Measurements from ENCODE around the gene TNFAIP2. TPM values are rescaled to one million over a fixed set of nuclear protein-coding genes. Genes with fewer than 3 reads are reported as not detected.

Gene TNFAIP2
- total RNA-seq, 1 experiment from 2014 or later: 8.1 TPM

DNA sequence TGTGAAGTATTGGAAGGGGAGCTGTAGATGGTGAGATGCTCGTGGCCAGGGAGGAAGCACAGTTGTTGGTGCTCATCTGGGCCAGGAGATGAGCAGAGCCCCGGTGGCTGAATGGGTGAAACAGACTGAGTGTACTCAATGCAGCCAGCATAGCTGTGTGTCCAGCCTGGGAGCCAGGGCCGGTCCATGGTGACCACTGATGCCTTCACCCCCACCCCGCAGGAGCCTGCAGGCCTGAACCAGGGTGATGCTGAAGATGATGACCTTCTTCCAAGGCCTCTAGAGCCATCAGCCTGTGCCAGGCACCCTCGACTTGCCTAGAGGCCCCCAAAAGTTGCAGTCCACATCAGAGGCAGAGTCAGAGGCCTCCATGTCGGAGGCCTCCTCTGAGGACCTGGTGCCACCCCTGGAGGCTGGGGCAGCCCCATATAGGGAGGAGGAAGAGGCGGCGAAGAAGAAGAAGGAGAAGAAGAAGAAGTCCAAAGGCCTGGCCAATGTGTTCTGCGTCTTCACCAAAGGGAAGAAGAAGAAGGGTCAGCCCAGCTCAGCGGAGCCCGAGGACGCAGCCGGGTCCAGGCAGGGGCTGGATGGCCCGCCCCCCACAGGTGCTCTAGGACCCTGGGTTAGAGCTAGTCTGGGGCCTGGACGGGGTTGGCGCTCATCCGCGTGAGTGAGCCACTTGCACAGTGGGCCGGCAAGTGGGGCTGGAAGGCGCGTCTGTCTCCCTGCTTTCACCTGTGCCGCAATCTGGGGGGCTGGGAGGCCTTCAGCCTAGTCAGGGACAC lies 3.0 kb downstream of the TNFAIP2 start:
- peaks cover 7% of the 10 kb centered on the region for H3K4me1 ChIP-seq
- Mint-ChIP-seq H3K4me1 (ENCODE audit: low read depth, unreplicated experiment) (peaks cover 6% of the 10 kb centered on the region), H3K27me3 (ENCODE audit: insufficient read depth, unreplicated experiment) (no peaks in the 10 kb centered on the region), H3K4me3 (ENCODE audit: unreplicated experiment) (peak overlapping the region; percentile 63), H3K36me3 (ENCODE audit: insufficient read depth, unreplicated experiment) (no peaks in the 10 kb centered on the region), H3K27ac (ENCODE audit: unreplicated experiment) (peak overlapping the region; percentile 20), H3K9me3 (ENCODE audit: unreplicated experiment) (no peaks in the 10 kb centered on the region)
- no TSS peak for BruUV-seq (replicated peaks)
- no peaks in the 10 kb centered on the region for H3K27me3 ChIP-seq (replicated peaks; ENCODE audit: control insufficient read depth, insufficient read depth, low read length)
- DNase-seq: no peak
- no peaks in the 10 kb centered on the region for H3K36me3 ChIP-seq (ENCODE audit: control insufficient read depth, insufficient read depth, low read length)
- no peaks in the 10 kb centered on the region for H3K9me3 ChIP-seq
- intact Hi-C loops (cut with micrococcal nuclease; ENCODE audit: unreplicated experiment): loop anchor here (5.0 kb wide), 1 partner anchor 61 kb away; no protein-coding TSS in a partner anchor
- ChIA-PET POLR2A (no interaction called here), CTCF (interaction anchor here (0.7 to 3.1 kb wide), 7 partner anchors 17 to 166 kb away, joined by 3 to 26 read pairs (median 8); no protein-coding TSS in a partner anchor)
- H3K4me3 ChIP-seq (ENCODE audit: low read depth, low read length): peak overlapping the region; percentile 38
- TF ChIP-seq, protein P1, sequence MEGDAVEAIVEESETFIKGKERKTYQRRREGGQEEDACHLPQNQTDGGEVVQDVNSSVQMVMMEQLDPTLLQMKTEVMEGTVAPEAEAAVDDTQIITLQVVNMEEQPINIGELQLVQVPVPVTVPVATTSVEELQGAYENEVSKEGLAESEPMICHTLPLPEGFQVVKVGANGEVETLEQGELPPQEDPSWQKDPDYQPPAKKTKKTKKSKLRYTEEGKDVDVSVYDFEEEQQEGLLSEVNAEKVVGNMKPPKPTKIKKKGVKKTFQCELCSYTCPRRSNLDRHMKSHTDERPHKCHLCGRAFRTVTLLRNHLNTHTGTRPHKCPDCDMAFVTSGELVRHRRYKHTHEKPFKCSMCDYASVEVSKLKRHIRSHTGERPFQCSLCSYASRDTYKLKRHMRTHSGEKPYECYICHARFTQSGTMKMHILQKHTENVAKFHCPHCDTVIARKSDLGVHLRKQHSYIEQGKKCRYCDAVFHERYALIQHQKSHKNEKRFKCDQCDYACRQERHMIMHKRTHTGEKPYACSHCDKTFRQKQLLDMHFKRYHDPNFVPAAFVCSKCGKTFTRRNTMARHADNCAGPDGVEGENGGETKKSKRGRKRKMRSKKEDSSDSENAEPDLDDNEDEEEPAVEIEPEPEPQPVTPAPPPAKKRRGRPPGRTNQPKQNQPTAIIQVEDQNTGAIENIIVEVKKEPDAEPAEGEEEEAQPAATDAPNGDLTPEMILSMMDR (IDR thresholded peaks at IDR 0.05; ENCODE audit: insufficient read depth in 1 of 2, low read depth in 1 of 2, low read length in 1 of 2, severe bottlenecking in 1 of 2, unreplicated experiment in 1 of 2): no peak

DNA sequence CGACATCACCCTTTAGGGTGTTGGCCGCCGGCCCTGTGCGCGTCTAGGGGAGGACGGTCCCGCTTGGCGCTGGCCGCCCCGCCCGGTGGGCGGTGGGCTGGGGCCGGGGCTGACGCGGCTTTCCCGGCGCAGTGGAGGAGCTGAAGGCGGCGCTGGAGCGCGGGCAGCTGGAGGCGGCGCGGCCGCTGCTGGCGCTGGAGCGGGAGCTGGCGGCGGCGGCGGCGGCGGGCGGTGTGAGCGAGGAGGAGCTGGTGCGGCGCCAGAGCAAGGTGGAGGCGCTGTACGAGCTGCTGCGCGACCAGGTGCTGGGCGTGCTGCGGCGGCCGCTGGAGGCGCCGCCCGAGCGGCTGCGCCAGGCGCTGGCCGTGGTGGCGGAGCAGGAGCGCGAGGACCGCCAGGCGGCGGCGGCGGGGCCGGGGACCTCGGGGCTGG lies 3.6 kb downstream of the TNFAIP2 start:
- intact Hi-C loops (cut with micrococcal nuclease; ENCODE audit: unreplicated experiment): loop anchor here (5.0 kb wide), 1 partner anchor 60 kb away; no protein-coding TSS in a partner anchor
- TF ChIP-seq, protein P1 (IDR thresholded peaks at IDR 0.05; ENCODE audit: insufficient read depth in 1 of 2, low read depth in 1 of 2, low read length in 1 of 2, severe bottlenecking in 1 of 2, unreplicated experiment in 1 of 2): peak in 1 of 2 experiments; percentile 12
- BruUV-seq (replicated peaks): no TSS peak
- Histone ChIP-seq H3K36me3 (ENCODE audit: control insufficient read depth, insufficient read depth, low read length) (no peaks in the 10 kb centered on the region), H3K4me1 (peaks cover 7% of the 10 kb centered on the region), H3K4me3 (ENCODE audit: low read depth, low read length) (peak overlapping the region; percentile 38), H3K27me3 (replicated peaks; ENCODE audit: control insufficient read depth, insufficient read depth, low read length) (no peaks in the 10 kb centered on the region), H3K9me3 (no peaks in the 10 kb centered on the region)
- H3K27me3 Mint-ChIP-seq (ENCODE audit: insufficient read depth, unreplicated experiment): no peaks in the 10 kb centered on the region
- CTCF ChIA-PET: interaction anchor here (0.7 to 3.1 kb wide), 9 partner anchors 16 to 165 kb away, joined by 4 to 26 read pairs (median 7); no protein-coding TSS in a partner anchor
- no peak overlapping the region for H3K27ac Mint-ChIP-seq (ENCODE audit: unreplicated experiment)
- peak; percentile 78 to 90 for DNase-seq
- POLR2A ChIA-PET: no interaction called here
- no peaks in the 10 kb centered on the region for H3K36me3 Mint-ChIP-seq (ENCODE audit: insufficient read depth, unreplicated experiment)
- H3K4me1 Mint-ChIP-seq (ENCODE audit: low read depth, unreplicated experiment): peaks cover 6% of the 10 kb centered on the region
- H3K9me3 Mint-ChIP-seq (ENCODE audit: unreplicated experiment): no peaks in the 10 kb centered on the region
- peak overlapping the region; percentile 63 for H3K4me3 Mint-ChIP-seq (ENCODE audit: unreplicated experiment)

DNA sequence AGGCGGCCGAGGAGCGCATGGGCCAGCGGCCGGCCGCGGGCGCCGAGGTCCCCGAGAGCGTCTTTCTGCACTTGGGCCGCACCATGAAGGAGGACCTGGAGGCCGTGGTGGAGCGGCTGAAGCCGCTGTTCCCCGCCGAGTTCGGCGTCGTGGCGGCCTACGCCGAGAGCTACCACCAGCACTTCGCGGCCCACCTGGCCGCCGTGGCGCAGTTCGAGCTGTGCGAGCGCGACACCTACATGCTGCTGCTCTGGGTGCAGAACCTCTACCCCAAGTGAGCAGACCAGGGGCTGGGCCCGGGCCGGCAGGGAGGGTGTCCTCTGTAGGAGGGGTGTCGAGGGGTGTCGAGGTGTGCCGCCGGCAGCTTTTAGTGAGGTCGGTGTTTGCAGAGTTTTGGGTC lies 4.1 kb downstream of the TNFAIP2 start:
- ChIA-PET POLR2A (no interaction called here), CTCF (interaction anchor here (0.6 to 3.1 kb wide), 10 partner anchors 15 to 1777 kb away, joined by 3 to 26 read pairs (median 7); no protein-coding TSS in a partner anchor)
- Histone ChIP-seq H3K4me3 (ENCODE audit: low read depth, low read length) (peak overlapping the region; percentile 25), H3K4me1 (peaks cover 7% of the 10 kb centered on the region), H3K36me3 (ENCODE audit: control insufficient read depth, insufficient read depth, low read length) (no peaks in the 10 kb centered on the region), H3K9me3 (no peaks in the 10 kb centered on the region), H3K27me3 (replicated peaks; ENCODE audit: control insufficient read depth, insufficient read depth, low read length) (no peaks in the 10 kb centered on the region)
- Mint-ChIP-seq H3K4me1 (ENCODE audit: low read depth, unreplicated experiment) (peaks cover 6% of the 10 kb centered on the region), H3K36me3 (ENCODE audit: insufficient read depth, unreplicated experiment) (no peaks in the 10 kb centered on the region), H3K4me3 (ENCODE audit: unreplicated experiment) (peak overlapping the region; percentile 31), H3K9me3 (ENCODE audit: unreplicated experiment) (no peaks in the 10 kb centered on the region), H3K27me3 (ENCODE audit: insufficient read depth, unreplicated experiment) (no peaks in the 10 kb centered on the region), H3K27ac (ENCODE audit: unreplicated experiment) (no peak overlapping the region)
- TF ChIP-seq, protein P1 (IDR thresholded peaks at IDR 0.05; ENCODE audit: insufficient read depth in 1 of 2, low read depth in 1 of 2, low read length in 1 of 2, severe bottlenecking in 1 of 2, unreplicated experiment in 1 of 2): no peak
- BruUV-seq (replicated peaks): no TSS peak
- DNase-seq: no peak
- intact Hi-C loops (cut with micrococcal nuclease; ENCODE audit: unreplicated experiment): loop anchor here (5.0 kb wide), 1 partner anchor 60 kb away; no protein-coding TSS in a partner anchor

Measured in Caco-2 (cell line).